DMS 273 treated with DMSO at 0.1 percent for 48 hours (cell line): ENCODE measurements around the gene SYTL5.

Source experiments
- DNase-seq: peaks from one replicate; lab custom pipeline; 2025; lab: John Stamatoyannopoulos, UW

Gene SYTL5

GRCh38 chrX:38095971-38096529 is 89.7 kb downstream of the SYTL5 start:
- no peak for DNase-seq

GRCh38 chrX:38099688-38100087 is 93.3 kb downstream of the SYTL5 start:
- DNase-seq = no peak

DNA sequence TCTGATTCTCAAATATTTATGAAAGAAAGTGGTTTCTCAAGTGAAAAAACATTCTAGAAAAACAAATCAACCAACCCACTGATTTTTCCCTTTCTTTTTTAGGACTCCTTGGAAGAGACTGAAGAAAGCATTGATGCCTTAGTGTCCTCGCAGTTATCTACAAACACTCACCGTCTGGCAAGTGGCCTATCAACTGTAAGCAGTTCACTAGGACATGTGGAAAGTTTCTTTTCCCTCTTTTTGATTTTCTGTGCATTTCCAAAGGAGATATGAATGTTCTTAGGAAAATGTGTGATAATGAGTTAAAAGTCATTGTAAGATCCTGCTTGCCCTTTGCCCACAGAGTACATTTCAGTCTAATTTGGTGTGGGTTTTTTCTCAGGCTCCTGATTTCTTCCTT is 95.9 kb downstream of the SYTL5 start:
- DNase-seq = no peak

DNA sequence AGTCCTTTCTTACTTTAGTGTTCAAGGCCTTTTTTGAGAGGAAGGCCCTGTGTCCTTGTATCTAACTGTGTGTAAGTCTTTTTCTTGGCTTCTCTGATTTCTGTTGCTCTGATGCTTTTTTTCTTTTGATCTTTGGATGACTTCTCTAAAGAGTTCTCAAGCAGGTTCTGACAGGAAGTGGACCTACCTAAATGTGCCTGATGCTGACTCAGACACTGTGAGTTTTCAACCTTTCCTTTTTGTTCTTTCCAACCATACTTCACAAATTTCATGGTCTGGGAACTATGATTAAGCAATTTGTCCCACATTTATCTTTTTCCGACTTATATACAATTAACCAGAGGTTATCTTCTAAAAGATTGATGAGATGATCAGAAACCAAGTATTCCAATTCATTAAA is 96.5 kb downstream of the SYTL5 start:
- no peak for DNase-seq

GRCh38 chrX:38103857-38104812 is 97.8 kb downstream of the SYTL5 start:
- no peak for DNase-seq

DNA sequence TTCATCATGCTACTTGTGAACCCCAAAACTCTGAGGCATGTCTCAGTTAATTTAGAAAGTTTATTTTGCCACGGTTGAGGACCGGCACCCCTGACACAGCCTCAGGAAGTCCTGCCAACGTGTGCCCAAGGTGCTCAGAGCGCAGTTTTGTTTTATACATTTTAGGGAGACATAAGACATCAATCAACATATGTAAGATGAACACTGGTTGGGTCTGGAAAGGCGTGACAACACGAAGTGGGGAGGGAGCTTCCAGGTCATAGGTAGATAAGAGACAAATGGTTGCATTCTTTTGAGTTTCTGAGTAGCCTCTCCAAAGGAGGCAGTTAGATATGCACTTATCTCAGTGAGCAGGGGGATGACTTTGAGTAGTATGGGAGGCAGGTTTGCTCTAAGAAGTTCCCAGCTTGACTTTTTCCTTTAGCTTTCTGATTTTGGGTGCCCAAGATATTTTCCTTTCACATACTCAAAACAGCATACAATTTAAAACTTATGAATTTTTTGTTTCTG is 98.9 kb downstream of the SYTL5 start:
- no peak for DNase-seq

- no peak for DNase-seq
Measured at GRCh38 chrX:38106991-38107655, 100.8 kb downstream of the SYTL5 start.

DNA sequence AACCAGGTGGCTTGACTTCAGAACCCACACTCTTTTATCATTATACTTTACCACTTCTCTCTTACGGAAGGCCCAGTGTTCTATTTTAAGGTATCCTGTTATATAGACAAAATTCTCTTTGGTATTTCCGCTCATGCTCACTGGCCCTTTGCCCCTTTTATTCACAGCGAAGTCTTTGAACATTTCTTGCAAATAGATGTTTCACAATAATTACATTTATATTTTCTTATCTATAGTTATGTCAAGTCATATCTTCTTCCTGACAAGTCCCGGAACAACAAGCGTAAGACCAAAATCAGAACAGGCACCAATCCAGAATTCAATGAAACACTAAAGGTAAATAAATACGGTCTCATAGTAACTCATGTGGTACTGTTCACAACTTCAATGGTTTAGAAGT is 102.0 kb downstream of the SYTL5 start:
- DNase-seq = no peak

GRCh38 chrX:38109042-38109898 is 102.9 kb downstream of the SYTL5 start:
- peak; percentile 55 for DNase-seq

- DNase-seq = no peak
Measured at GRCh38 chrX:38110231-38110630, 103.9 kb downstream of the SYTL5 start.

GRCh38 chrX:38111196-38111595 is 104.8 kb downstream of the SYTL5 start:
- DNase-seq = no peak

GRCh38 chrX:38112566-38112965 is 106.2 kb downstream of the SYTL5 start:
- DNase-seq = no peak

- no peak for DNase-seq
Measured at GRCh38 chrX:38116706-38117105, 110.4 kb downstream of the SYTL5 start.

GRCh38 chrX:38117485-38117884 is 111.1 kb downstream of the SYTL5 start:
- DNase-seq = peak; percentile 88

GRCh38 chrX:38124000-38124399 is 117.6 kb downstream of the SYTL5 start:
- DNase-seq = no peak

DNA sequence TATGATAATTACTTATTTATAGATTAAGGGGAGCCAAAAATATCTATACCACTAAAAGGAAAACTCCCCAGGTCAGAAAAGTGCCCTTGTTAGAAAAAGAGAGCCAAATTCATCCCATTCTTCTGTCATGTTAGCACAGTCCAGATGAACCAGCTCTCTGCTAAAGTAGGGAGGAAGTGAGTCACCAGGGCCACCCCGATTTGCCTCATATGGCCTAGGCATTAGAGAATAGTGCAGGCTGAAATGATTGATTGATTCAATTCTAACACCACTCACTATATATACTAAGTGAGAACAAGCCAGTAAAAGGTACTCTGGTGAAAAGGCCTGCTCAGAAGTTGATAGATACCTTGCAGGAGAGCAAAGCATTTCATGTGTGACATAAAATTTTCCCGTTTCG is 119.8 kb downstream of the SYTL5 start:
- no peak for DNase-seq

GRCh38 chrX:38127961-38128360 is 121.6 kb downstream of the SYTL5 start:
- DNase-seq = no peak

DNA sequence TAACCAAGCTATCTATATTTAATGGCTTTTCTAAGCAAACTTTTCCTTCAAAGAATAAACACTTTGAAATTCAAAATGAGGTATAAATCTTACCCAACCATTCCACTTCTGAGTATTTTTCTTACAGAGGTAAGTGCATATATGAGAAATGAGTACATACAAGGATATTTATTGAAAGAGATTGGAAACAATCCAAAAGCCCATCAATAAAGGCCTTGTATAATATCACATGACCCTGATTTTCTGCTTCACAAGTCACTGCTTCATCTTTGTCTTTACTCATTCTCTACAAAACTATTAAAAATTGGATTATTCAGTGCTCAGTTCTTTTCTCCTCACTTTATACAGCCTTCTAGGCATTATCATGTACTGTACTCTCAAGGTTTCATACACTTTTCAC is 123.0 kb downstream of the SYTL5 start:
- no peak for DNase-seq

- DNase-seq = no peak
Measured at GRCh38 chrX:38138157-38138891, 132.0 kb downstream of the SYTL5 start.

DNA sequence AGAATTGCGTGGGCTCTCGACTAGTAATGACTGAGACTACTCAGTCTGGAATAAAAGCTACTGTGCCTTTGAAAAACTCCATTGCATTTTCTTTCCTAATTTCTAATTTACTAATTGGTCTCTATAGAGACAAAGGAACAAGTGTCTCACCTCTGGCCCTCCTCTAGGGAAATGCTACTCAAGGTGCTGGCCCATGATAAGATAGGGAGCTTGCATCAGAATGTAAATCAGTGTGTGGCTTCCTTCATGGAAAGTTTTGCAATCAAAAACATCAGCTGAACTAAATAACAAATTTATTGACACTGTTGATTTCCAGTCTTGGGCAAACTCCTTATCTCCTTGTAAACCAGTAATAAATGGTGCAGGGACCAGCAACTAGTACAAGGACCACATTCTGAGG is 132.5 kb downstream of the SYTL5 start:
- no peak for DNase-seq

DNA sequence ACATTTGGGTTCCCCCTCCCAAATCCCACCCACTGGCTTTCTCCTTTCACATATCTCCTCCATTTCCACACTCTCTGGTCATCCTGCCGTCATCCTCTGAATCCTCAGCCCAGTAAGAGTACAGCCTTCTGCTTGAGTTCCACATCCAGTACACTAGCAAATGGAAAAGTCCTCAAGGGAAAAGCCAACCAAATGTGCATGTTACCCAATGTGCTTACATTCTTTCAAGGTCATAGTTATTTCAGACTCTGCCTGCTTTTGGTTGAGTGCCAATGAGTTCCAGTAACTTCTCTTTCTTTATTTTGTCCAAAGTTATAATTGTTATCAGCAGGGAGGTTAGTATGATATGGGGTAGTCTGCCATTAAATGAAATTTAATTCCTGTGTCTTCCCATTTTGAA is 136.3 kb downstream of the SYTL5 start:
- no peak for DNase-seq
